Measurements from ENCODE around the gene PSTPIP2.

The PSTPIP2 gene

GRCh38 chr18:46009125-46009840 is 62.8 kb downstream of the PSTPIP2 start:
- no peaks in the 10 kb centered on the region for H3K27me3 ChIP-seq (replicated peaks; ENCODE audit: control insufficient read depth, insufficient read depth, low read length)
- H3K36me3 ChIP-seq (ENCODE audit: control insufficient read depth, insufficient read depth, low read length): no peaks in the 10 kb centered on the region
- TF ChIP-seq, protein P1, sequence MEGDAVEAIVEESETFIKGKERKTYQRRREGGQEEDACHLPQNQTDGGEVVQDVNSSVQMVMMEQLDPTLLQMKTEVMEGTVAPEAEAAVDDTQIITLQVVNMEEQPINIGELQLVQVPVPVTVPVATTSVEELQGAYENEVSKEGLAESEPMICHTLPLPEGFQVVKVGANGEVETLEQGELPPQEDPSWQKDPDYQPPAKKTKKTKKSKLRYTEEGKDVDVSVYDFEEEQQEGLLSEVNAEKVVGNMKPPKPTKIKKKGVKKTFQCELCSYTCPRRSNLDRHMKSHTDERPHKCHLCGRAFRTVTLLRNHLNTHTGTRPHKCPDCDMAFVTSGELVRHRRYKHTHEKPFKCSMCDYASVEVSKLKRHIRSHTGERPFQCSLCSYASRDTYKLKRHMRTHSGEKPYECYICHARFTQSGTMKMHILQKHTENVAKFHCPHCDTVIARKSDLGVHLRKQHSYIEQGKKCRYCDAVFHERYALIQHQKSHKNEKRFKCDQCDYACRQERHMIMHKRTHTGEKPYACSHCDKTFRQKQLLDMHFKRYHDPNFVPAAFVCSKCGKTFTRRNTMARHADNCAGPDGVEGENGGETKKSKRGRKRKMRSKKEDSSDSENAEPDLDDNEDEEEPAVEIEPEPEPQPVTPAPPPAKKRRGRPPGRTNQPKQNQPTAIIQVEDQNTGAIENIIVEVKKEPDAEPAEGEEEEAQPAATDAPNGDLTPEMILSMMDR (IDR thresholded peaks at IDR 0.05; ENCODE audit: insufficient read depth, low read length, poor library complexity, severe bottlenecking): no peak
- H3K4me3 ChIP-seq (replicated peaks; ENCODE audit: low read depth, low read length): no peak overlapping the region
- no peak for DNase-seq (ENCODE audit: extremely low read depth, insufficient read length)

DNA sequence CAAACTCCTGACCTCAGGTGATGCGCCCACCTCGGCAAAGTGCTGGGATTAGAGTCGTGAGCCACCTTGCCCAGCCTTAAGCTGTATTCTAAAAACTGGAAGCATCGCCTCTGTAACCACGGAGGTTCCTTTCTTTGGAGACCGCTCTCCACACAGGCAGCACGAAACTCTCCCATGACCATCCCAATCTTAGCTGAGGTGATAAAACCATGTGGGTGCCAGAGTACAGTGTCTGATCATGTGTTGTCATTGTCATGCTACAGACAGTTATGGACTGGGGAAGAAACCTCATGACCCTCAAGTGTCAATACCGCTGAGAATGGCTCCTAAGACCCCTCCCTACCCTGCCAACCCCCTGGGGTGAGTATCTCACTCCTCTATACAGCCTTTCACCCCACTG is 63.5 kb downstream of the PSTPIP2 start:
- TF ChIP-seq, protein P1 (IDR thresholded peaks at IDR 0.05; ENCODE audit: insufficient read depth, low read length, poor library complexity, severe bottlenecking): no peak
- Histone ChIP-seq H3K36me3 (ENCODE audit: control insufficient read depth, insufficient read depth, low read length) (no peaks in the 10 kb centered on the region), H3K4me3 (replicated peaks; ENCODE audit: low read depth, low read length) (no peak overlapping the region), H3K27me3 (replicated peaks; ENCODE audit: control insufficient read depth, insufficient read depth, low read length) (no peaks in the 10 kb centered on the region)
- DNase-seq (ENCODE audit: extremely low read depth, insufficient read length): no peak

DNA sequence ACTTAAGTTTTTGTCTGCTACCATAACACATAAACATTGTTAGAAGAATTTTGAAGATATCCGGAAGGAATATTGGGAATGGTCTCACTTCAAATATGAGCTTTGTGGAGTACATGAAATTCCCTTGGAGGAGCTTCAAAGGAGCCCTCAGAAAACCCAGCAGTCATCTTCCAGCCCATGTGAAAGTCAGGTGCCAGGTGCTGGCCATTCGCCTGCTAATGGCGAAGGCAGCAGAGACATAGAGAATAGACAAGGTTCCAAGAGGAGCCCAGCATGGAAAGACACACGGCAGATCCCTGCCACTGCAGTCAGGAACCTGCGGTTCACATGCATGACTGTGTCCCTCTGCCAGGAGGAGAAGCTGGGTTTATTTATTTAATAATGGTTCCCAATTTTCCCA is 64.9 kb downstream of the PSTPIP2 start:
- no peak for DNase-seq (ENCODE audit: extremely low read depth, insufficient read length)
- no peak overlapping the region for H3K4me3 ChIP-seq (replicated peaks; ENCODE audit: low read depth, low read length)
- no peaks in the 10 kb centered on the region for H3K36me3 ChIP-seq (ENCODE audit: control insufficient read depth, insufficient read depth, low read length)
- H3K27me3 ChIP-seq (replicated peaks; ENCODE audit: control insufficient read depth, insufficient read depth, low read length): no peaks in the 10 kb centered on the region
- TF ChIP-seq, protein P1 (IDR thresholded peaks at IDR 0.05; ENCODE audit: insufficient read depth, low read length, poor library complexity, severe bottlenecking): no peak

- DNase-seq (ENCODE audit: extremely low read depth, insufficient read length): no peak
- Histone ChIP-seq H3K4me3 (replicated peaks; ENCODE audit: low read depth, low read length) (no peak overlapping the region), H3K27me3 (replicated peaks; ENCODE audit: control insufficient read depth, insufficient read depth, low read length) (no peaks in the 10 kb centered on the region), H3K36me3 (ENCODE audit: control insufficient read depth, insufficient read depth, low read length) (no peaks in the 10 kb centered on the region)
- TF ChIP-seq, protein P1 (IDR thresholded peaks at IDR 0.05; ENCODE audit: insufficient read depth, low read length, poor library complexity, severe bottlenecking): no peak
These were observed 69.1 kb downstream of the PSTPIP2 start for GRCh38 chr18:46002934-46003333.

DNA sequence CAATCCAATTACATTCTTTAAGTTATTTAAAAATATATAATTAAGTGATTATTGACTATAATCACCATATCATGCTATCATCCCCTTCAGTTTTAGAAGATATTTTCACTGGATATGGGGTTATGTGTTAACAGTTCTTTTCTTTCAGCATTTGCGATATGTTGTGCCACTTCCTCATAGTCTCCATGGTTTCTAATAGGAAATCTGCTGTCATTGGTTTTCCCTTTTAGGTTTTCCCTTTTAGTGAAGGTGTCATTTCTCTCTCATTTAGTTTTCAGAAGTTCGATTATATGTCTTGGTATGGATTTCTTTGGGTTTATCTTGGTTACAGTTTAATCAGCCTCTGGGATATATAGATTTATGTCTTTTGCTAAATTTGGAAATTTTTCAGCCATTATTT is 70.2 kb downstream of the PSTPIP2 start:
- no peak overlapping the region for H3K4me3 ChIP-seq (replicated peaks; ENCODE audit: low read depth, low read length)
- TF ChIP-seq, protein P1 (IDR thresholded peaks at IDR 0.05; ENCODE audit: insufficient read depth, low read length, poor library complexity, severe bottlenecking): no peak

GRCh38 chr18:46001074-46001473 is 71.0 kb downstream of the PSTPIP2 start:
- Histone ChIP-seq H3K36me3 (ENCODE audit: control insufficient read depth, insufficient read depth, low read length) (no peaks in the 10 kb centered on the region), H3K4me3 (replicated peaks; ENCODE audit: low read depth, low read length) (no peak overlapping the region), H3K27me3 (replicated peaks; ENCODE audit: control insufficient read depth, insufficient read depth, low read length) (no peaks in the 10 kb centered on the region)
- DNase-seq (ENCODE audit: extremely low read depth, insufficient read length): no peak
- TF ChIP-seq, protein P1 (IDR thresholded peaks at IDR 0.05; ENCODE audit: insufficient read depth, low read length, poor library complexity, severe bottlenecking): no peak

More for the DNA sequence above, 70.2 kb downstream of the PSTPIP2 start:
- DNase-seq (ENCODE audit: extremely low read depth, insufficient read length): no peak
- H3K36me3 ChIP-seq (ENCODE audit: control insufficient read depth, insufficient read depth, low read length): no peaks in the 10 kb centered on the region
- no peaks in the 10 kb centered on the region for H3K27me3 ChIP-seq (replicated peaks; ENCODE audit: control insufficient read depth, insufficient read depth, low read length)

Measured in GM06990 (cell line).